CD4-positive, alpha-beta T cell treated with Interleukin-6 at 100 ng/mL for 8 hours (primary cell): ENCODE data around the gene VSIG10L.

Experiments used
- DNase-seq: peaks from one replicate; pipeline ENCODE4 v3.0.0-alpha.2; 2020; ENCODE audit warnings: mixed read lengths, low spot score

The VSIG10L gene

DNA sequence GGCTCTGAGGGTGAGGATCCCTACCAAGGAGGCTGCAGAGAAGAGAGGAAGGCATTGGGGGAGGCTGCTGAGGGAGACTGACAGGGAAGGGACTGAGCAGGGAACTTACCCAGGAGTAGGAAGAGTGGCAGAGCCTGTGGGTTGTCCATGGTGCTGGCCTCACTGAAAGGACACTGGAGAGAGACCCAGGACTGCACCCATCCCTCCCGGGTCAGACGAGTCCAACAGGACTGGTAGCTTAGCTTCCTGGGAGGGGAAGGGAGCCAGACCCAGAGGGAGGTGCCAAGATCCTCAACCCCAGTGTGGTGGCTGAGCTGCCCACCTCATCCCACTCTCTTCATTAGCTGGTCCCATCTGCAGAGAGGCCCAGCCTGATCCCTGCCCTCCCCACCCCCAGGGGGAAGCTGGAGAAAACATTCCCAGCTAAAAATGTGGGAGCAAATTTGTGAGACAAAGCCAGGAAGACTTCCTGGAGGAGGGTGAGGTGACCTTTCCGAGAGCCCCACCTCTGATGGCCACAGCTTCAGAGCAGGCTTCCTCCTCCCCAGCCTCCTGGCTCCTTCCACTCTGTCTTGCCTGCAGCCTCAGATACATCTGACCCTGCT is at the start of gene VSIG10L:
VSIG10L (minus strand) TSS at position 164 of the 605 bp plus-strand sequence; CDS start at position 149, 15 bp downstream.
- no peak for DNase-seq

DNA sequence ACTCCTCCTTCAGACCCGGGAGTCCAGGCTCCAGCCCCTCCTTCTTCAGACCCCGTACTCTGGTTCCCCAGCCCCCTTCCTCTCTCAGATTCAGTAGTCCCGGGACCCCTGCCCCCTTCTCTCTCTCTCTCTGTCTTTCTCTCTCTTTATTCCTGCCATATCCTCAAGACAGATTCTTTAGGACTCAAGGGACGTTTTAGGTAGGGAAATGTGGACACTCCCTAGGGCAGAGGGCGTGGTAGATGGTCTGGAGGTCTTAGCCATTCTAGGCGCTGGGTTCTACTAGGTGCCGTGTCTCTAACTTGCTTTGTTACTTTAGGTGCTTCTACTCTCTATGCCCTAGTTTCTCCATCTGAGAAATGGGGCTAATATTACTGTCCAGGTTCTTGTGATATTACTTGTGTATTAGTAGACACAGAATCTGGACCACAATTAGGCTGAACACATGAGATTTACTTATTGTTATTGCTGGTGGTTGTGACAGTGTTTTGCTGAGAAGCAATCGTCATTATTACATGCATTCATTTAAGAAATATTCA is 49.2 kb upstream of the VSIG10L start:
- DNase-seq = no peak

DNA sequence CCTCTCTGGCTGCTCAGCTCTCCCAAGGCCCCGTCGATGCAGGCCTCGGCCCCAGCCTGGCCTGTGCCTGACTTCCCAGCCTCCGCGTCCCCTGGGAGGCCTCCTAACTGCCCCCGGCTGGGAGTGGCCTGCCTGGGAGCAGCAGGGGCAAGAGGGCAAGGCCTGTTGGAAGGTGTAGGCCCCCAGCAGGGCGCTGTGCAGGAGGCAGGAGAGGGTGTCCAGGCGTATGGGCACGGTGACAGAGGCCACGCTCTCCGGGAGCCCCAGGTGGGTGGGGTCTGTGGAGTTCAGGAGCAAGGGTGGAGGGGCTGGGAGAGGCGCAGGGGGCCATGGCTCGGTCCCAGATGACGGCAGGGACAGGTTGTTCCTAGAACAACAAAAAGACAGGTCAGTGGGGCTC is 47.2 kb upstream of the VSIG10L start:
- DNase-seq = no peak

DNA sequence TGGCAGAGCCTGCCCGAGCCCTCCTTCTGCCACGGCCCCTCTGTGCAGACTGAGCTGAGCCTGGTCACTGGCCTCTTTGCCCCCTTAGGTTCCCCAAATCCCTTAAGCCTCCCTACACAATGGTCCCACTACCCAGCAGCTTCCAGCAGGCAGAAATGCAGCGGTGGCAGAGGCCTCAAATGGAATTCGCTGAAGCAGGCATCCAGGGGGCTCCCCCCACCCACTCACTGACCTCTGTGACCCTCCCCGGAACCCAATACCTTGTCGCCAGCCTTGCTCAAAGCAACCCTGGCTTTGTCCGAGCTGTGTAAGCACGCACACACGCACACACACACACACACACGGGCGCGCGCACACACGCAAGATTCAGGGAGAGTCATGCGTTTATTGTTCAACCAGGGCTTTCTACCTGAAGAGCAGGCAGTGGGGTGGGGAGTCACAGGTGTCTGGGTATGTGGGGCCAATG is 46.0 kb upstream of the VSIG10L start, which contains the start of gene LIM2:
LIM2 (minus strand) TSS at position 51 of the 466 bp plus-strand sequence. CDS start 531 bp downstream, outside the sequence.
- DNase-seq = no peak

DNA sequence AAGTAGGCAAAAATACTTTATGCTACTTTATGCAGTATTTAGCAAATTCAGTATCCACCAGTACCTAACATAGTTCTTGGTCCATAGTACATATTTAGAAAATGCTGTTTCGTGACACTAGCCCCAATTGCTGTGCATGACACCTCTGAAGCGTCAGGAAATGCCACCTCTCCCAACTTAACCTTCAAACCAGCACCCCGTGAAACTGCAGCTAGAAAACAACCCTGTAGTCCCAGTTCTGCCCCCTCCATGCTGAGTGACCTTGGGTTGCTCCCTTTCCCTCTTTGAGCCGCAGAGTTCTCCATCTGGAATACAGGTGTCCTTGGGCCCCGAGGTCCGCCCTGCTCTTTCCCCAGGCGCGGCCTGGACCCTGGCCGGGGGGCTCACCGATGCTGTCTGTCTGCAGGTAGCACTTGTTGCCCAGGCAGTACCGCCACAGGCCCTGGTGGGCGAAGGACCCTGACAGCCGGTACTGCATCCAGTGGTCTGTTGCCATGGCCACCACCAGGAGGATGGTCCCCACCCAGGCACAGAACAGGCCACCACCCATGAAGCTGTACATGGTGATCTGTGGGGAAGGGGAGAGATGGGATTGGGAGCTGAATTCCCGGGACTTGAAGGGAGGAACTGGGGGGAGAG is 45.1 kb upstream of the VSIG10L start:
- no peak for DNase-seq

DNA sequence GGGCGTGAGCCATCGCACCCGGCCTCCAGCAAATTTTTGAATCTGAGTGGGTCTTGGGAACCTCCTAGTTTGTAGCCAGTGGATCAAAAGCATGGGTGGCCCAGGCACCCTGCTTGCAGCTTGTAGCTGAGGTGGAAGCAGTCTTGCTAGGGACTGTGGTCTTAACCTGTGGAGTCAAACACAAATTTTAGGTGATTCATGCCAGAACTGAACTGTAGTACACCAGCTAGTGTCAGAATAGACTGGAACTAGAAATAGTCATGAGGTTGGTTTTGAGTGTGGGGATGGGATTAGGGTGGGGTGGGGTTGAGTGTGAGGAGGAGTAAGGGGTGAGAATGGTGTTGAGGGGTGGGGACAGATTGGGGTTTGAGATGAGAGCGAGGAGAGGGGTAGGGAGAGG is 40.1 kb upstream of the VSIG10L start:
- DNase-seq = no peak

DNA sequence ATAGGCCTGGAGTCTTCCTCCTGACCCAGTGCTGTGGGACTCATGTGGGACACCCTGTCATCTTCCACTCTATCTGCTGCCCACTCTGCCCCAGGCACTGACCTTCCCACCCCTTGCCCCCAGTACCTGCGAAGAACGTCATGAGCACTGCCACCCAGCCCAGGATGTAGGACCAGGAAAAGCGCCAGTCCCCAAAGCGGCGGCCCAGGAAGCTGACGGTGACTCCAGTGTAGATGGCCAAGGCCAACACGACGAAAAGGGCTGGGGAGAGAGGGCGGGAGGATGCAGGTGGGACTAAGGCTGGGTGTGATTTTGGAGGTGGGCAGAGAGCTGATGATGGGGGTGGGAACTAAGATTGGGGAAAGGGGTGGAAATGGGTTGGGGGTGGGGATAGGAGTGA is 38.4 kb upstream of the VSIG10L start:
- DNase-seq = no peak

DNA sequence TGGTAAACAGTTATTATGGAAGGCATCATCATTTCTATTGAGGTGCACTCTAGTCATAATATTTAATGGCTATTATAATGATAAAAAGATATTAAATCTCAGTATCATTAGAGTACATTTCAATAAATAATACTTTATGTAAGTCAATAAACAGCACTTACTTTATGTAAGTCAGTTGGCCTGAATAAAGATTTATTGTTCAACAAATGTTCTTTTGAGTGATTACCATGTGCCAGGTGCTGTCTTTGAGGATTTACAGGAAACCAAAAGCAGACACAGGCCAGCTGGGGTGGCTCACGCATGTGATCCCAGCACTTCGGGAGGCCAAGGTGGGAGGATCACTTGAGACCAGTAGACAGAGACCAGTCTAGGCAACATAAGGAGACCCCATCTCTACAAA is 35.5 kb upstream of the VSIG10L start:
- no peak for DNase-seq

DNA sequence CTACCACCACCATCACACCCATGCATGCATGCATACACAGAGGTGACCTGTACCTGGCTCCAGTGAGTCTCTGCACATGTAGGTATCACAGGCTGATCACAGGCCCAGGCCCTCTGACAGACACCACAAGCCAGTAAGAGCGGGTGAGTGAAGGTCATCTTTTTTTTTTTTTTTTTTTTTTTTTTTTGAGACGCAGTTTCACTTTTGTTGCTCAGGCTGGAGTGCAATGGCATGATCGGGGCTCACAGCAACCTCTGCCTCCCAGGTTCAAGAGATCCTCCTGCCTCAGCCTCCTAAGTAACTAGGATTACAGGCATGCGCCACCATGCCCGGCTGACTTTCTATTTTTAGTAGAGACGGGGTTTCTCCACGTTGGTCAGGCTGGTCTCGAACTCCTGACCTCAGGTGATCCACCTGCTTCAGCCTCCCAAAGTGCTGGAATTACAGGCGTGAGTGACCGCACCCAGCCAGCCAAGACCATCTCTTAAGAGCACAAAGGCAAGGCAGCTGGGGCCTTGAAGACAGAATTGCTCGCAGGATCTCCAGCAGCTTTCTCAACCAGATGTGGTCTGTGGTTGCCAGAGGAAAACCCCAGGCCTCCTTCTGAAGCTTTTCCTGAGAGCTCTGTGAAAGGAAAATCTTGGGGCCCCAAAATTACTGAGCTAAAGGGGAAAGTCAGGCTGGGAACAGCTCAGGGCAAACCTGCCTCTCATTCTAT is 33.7 kb upstream of the VSIG10L start:
- DNase-seq = peak; percentile 30

DNA sequence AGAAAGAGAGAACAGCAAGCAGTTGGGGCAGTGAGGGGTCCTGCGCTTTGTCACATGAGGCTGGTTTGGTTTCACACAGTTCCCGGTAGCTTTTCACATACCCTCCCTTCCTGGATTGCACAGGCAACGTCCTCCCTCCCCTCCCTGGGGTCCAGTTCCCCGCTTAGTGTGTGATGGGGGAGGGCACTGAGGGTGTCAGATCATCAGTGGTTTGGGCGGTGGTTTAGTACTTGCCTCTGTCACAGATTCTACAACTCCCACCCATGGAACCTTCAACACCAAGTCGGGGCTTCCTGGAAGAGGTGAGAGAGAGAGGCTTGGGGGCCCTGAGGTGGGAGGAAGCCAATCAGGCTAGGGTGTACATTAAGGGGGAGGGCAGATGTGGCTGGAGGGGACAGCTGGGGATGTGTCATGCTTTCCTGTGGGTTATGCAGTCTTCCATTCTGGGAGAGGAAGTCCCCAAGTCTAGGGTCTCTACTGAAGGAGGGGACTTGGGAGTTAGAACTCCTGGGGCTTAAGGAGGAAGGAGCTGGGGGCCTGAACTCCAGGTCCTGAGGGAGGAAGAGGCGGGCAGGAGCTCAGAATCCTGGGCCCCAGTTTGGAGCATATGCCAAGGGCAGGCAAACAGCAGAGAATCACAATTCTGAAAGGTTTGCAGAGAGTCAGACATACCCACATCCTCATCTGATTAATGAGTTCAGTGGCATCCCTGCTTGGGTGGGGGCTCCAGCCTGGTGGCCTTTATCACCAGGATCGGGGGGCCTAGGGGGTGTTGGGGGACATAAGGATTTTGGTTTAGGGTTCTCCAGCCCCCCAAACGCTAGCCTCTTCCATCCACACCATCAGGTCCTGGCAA is 30.9 kb upstream of the VSIG10L start, which contains the start of gene NKG7:
NKG7 (minus strand) TSS at position 6 of the 856 bp plus-strand sequence. CDS start 119 bp downstream, outside the sequence.
- DNase-seq = peak; percentile 75

DNA sequence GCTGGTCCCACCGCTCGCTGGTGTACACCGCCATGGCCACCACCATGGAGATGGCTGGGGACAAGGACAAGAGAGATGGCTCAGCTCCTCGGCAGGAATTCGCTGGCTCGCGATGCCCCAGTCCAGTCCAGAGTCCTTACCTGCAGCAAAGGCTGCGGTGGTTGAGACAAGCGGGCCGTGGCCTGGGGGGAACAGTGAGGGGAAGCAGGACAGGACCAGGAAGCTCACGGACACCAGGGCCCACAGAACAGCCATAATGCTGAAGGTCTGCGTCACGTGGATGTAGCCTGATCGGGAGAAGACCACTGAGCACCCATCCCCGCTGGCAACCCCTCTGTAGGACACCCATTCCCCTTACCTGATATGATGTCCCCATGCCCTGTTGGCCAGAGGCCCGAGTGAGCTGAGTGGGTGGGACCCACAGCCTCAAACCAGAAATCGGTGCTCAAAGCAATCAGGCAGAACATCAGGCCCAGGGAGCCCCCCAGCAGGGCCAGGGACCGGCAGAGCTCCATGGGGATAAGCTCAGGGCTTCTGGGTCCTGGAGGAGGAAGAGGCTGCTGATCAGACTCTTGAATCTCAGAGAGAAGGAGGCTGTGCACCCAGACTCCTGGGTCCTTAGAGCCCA is 30.2 kb upstream of the VSIG10L start:
- no peak for DNase-seq

DNA sequence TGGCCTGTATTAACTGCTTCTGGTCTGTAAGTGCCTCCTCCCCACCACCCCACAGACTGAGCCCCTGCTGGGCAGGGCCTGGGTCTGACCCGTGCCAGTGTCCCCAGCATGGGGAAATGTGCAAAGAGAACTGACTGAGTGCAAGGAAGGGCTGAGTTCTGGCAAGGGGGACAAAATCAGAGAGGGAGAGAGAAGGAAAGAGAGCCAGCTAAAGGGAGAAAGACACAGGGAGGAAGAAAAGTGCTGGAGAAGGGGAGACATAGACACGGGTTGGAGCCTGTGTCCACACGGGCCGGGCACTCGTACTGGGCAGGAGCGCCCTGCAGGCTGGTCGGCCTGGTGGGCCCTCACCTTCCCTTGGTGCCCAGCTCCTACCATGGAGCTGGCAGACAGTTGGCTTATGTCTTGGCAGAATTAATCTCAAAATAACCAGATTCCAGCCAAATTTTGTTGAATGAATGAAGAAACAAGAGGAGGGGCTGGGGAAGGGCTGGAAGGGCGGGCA is 29.3 kb upstream of the VSIG10L start:
- DNase-seq = no peak

DNA sequence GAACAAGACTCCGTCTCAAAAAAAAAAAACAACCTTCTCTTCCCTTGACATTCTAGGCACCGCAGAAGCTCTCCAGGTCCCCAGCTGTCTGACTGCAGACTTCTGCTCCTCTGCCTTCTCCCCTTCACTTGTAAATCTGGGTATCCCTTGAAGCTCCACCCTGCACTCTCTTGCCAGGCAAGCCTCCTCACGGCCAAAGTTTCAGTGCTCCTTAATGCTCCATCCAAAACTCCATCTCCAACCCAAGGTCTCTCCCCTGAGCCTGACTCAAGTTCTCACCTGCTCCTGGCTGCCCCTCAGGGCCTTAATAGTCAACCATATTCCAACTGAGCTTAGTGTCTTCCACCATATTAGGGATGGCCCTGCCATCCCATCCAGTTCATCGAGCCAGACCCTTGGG is 28.3 kb upstream of the VSIG10L start:
- DNase-seq = no peak

DNA sequence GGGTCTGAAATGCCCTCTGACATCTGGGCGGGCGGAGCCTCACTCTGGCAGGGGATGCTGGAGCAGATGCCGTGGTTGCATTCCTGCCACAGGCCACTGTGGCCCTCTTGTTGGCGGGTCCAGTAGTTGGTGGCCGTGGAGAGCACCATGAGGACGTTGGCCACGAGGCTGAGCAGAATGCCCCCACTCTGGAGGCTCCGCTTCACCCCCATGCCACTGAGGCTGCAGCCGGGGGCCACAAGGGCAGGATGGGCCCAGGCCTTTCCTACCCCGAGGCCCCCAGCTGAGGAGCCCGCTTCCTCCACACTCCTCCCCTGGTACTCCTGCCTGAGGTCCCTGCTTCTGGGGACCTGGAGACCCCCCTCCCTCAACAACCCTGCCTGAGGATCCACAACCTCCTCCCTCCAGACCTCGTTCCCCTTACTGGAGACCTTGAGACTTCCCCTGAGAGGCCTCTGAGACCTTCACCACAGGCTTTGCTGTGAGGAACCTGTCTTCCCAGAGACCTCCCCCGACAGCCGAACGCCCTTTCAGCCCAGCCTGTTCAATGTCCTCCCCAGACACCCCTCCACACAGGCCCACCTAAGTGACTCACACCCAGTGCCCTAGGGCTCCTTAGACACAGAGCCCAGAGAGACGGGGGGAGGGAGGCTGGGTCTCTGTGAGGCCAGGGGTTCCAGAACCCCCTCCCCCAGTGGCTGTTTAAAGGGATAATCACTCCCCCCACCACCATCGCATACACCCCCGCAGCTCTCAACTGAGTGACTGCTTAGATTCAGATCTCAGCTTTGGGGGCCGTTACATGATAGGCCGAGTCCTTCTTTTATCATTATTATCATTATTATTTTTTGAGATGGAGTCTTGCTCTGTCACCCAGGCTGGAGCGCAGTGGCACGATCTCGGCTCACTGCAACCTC is 26.7 kb upstream of the VSIG10L start, which contains the start of gene CLDND2:
CLDND2 (minus strand) TSS at position 638 of the 917 bp plus-strand sequence; CDS start at position 212, 426 bp downstream.
- DNase-seq = no peak

DNA sequence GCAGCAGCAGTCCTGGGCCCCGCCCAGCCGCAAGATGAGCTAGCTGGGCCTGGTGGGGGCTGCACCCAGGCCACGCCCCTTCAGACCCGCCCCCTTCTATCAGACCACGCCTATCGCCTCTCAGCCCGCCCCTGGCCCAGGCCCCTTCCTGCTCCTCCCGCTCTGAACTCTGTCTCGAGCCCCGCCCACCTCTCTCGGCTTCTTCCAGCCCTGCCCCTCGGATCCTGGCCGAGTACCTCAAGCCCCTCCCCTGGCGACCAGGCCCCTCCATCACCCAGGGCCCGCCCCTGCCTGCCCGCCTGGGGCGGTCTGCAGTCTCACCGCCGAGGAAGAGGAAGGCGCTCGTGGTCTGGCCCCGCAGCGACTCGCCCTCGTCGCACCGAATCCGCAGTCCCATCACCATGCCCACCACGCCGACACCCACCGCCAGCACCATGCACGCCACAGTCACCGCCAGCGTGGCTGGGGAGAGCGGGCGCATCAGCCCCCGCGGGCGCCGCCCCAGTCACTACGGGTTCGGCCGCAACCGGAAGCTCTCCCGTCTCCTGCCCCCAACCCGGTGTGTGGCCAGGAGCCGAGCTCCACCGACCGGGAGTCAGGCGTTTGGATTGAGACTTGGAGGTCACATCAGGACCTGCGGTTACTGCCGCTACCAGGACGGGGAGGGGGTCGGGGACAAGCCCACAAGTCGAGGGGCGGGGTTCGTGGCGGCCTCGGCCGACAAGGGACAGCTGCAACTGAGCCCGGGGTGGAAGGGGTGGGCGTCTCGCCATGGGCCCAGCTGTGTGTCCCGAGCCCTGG is 25.8 kb upstream of the VSIG10L start:
- peak; percentile 97 for DNase-seq

DNA sequence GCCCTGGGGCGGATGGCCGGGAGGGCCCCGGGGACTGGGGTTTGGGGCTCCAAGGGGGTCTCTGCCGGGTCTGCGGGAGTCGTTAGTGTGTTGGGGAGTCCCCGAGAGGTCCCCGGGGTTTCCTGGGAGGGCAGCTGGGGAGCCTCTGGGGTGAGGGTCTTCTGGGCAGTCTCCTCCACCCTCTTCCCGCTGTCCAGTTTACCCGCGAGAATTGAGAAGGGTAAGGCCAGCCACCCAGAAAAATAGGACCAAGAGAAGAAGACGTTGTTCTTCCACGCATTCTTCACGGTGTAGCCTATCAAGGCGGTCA is 25.3 kb upstream of the VSIG10L start:
- no peak for DNase-seq

DNA sequence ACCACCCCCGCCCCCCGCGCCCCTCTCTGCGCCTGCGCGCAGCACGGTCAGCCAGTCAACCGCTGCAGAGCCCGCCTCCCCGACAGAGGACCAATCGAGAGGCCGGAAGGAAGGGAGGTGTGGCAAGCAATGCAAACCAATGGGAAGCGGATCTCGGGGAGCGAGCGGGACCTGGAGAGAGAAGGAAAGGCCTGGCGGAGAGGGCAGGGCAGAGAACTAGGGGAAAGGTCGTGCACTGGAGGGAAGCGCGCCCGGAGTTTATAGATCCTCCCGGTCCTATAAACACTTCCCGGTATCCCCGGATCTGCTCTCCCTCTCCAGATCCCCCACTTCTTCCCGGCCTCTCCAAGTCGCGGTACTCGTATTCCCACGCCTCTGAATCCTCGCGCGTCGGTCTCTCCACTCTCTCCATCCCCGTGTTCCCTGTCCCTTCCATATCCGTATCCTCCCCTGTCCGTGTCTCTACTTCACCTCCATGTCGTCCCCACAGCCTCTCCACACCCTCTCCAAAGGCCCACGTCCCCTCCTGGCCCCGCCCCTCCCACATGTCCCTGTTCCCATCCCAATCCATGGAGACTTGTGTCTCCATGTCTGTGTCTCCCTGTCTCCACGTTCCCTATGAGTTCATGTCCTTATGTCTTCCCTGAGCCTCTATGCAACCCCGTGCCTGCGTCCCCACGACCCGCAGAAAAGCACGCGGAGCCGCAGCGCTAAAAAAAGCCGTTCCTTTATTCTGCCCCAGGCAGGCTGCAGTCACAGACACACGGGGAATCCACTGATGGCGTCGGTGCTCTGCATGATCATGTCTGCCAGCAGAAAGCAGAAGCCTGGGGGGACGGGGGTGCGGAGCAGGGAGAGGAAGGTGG is 24.7 kb upstream of the VSIG10L start:
- peak; percentile 96 for DNase-seq

DNA sequence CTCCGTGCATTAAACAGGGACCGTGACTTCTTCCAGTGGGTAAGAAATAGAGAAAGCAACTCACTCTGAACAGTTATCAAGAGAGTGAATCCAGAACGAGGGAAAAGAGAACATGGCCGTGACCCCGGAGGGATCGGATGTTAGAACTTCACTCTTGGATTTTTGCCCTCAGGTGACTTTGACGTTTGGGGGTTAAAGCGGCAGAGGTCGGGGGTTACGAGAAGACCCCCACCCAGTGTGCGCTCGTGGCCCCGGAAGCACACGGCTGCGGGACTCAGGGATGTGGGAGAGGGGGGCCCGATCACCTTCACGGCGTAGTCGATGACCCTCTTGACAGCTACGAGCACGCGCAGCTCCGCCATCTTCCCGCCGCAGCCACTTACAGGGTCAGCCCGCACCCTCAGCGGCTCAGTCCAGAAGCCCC is 24.0 kb upstream of the VSIG10L start, which contains the start of gene ETFB:
ETFB (minus strand) TSS at position 424 of the 424 bp plus-strand sequence; CDS start at position 362, 62 bp downstream.
- no peak for DNase-seq
